ENCODE measurements around the gene ODAPH. TPM values are rescaled to one million over a fixed set of nuclear protein-coding genes. Genes with fewer than 3 reads are reported as not detected.

The ODAPH gene
- total RNA-seq, 1 experiment from 2014 or later = not detected

GRCh38 chr4:75557696-75558095 lies 1.8 kb downstream of the ODAPH start:
- Histone ChIP-seq H2BK12ac (ENCODE audit: insufficient read length, low read depth, low read length) (no peak overlapping the region), H2BK15ac (ENCODE audit: low read depth, low read length) (no peak overlapping the region), H3K18ac (ENCODE audit: insufficient read length, low read depth, low read length) (no peak overlapping the region), H3K56ac (ENCODE audit: insufficient read length, low read depth, low read length) (no peak overlapping the region), H2AFZ (ENCODE audit: low read length) (no peak overlapping the region), H3K79me1 (ENCODE audit: insufficient read depth, low read depth, low read length, poor library complexity, severe bottlenecking) (no peaks in the 10 kb centered on the region), H3K9me3 (ENCODE audit: control insufficient read depth, low read depth, low read length) (no peaks in the 10 kb centered on the region), H3K23me2 (ENCODE audit: insufficient read length, low read depth, low read length, poor library complexity, severe bottlenecking) (no peaks in the 10 kb centered on the region), H3K23ac (ENCODE audit: insufficient read length, low read depth, low read length) (no peak overlapping the region), H3T11ph (ENCODE audit: low read length) (no peak overlapping the region), H2AK5ac (ENCODE audit: insufficient read length, low read length) (no peak overlapping the region), H2BK20ac (ENCODE audit: low read depth, low read length, poor library complexity, severe bottlenecking) (no peak overlapping the region), H4K20me1 (ENCODE audit: control insufficient read depth, insufficient read depth, insufficient read length) (no peaks in the 10 kb centered on the region), H2BK120ac (ENCODE audit: low read depth, low read length, poor library complexity, severe bottlenecking) (no peak overlapping the region), H3K14ac (ENCODE audit: insufficient read depth, low read length) (no peak overlapping the region), H3K4me1 (ENCODE audit: insufficient read depth, low read length) (peaks cover 3% of the 10 kb centered on the region; the same call in 1 of the 2 replicates), H2BK5ac (ENCODE audit: insufficient read length, low read length) (no peak overlapping the region), H3K9ac (ENCODE audit: extremely low read depth, insufficient read length, low read length) (no peak overlapping the region), H3K4me2 (ENCODE audit: insufficient read depth, insufficient read length, low read length) (no peak overlapping the region), H3K27me3 (ENCODE audit: insufficient read depth, low read length) (no peaks in the 10 kb centered on the region), H3K27ac (ENCODE audit: insufficient read length, low read depth, low read length) (no peak overlapping the region), H4K8ac (replicated peaks; ENCODE audit: insufficient read length, low read depth, low read length) (no peak overlapping the region), H3K4ac (ENCODE audit: low read depth, low read length) (no peak overlapping the region), H4K91ac (ENCODE audit: insufficient read length, low read depth, low read length) (no peak overlapping the region), H3K79me2 (ENCODE audit: insufficient read depth, low read length) (no peaks in the 10 kb centered on the region), H4K5ac (ENCODE audit: insufficient read length, low read depth, low read length) (no peak overlapping the region)
- Mint-ChIP-seq H3K36me3 (ENCODE audit: insufficient read depth in 1 of 3, low read depth in 3 of 3) (no peaks in the 10 kb centered on the region; a peak in 1 of 7 replicates), H3K4me3 (no peak overlapping the region), H3K4me1 (peaks cover 16 to 20% of the 10 kb centered on the region in 2 experiments), H3K9me3 (no peaks in the 10 kb centered on the region), H3K27ac (no peak overlapping the region), H3K27me3 (ENCODE audit: low read depth) (no peaks in the 10 kb centered on the region)
- DNase-seq = no peak
- no CpG with 5 or more reads among the region's 8 CpGs for WGBS (ENCODE audit: extremely low coverage, insufficient read length, low lambda C conversion rate)
- TF ChIP-seq CTCF (conservative IDR thresholded peaks at IDR 0.05) = no peak

All from H9 (cell line).